Cortex of kidney (tissue), 1 donor: ENCODE measurements around the gene SESN2.

ENCODE experiments used
- DNase-seq: peaks from one replicate; lab custom pipeline; 2025; lab: John Stamatoyannopoulos, UW

The SESN2 gene

DNA sequence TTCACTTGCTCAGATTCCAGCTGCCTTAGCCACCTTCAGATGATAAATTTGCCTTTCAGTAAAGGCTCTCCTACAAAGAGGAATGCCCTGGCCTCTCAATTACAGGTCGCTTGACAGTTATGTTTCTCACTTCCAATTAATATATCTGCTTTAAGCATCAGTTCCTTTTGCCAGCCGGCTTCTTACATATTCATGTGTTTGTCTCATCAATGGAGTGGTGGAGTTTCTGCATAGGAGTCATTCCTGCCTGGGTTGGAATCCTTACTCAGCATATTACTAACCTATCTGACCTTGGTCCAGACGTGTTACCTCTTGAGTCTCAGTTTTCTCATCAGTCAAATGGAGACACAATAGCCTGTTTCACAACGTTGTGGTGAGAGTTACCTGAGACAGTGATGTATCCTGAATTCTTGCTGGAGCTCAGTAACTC, 9.4 kb upstream of the SESN2 start:
- DNase-seq = no peak

DNA sequence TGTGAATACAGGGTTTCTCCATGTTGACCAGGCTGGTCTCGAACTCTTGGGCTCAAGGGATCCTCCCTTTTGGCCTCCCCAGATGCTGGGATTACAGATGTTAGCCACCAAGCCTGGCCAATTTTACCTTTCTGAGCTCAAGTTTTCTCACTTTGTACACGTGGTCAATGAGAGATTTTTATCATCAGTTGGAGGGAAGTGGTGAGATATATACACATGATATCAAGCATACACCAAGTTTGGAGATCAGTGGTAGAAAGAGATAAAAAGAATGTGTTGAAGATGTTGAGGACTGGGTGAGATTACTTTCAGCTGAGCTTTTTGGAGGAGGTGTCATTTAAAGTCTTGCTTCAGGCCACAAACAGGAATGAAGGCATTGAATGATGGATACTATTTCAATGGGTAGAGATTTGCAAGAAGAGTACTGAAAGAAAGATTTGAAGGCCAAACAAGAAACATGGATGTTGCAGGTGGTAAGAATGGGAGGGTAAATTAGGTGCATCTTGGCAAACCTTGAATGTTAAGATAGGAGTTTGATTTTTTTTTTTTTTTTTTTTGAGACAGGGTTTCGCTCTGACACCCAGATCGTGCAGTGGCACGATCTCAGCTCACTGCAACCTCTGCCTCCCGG, 3.0 kb upstream of the SESN2 start:
- DNase-seq = no peak

DNA sequence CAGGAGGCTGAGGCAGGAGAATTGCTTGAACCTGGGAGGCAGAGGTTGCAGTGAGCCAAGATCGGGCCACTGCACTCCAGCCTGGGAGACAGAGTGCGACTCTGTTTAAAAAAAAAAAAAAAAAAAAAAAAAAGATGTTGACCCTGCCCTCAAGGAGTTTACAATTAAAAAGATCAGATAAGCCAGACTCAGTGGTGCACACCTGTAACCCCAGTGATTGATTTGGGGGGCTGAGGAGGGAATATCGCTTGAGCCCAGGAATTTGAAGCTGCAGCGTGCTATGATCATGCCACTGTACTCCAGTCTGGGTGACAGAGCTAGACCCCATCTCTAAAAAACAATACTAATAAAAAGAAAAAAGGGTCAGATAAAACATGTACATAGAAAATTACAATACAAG, 1.6 kb upstream of the SESN2 start:
- DNase-seq = no peak

DNA sequence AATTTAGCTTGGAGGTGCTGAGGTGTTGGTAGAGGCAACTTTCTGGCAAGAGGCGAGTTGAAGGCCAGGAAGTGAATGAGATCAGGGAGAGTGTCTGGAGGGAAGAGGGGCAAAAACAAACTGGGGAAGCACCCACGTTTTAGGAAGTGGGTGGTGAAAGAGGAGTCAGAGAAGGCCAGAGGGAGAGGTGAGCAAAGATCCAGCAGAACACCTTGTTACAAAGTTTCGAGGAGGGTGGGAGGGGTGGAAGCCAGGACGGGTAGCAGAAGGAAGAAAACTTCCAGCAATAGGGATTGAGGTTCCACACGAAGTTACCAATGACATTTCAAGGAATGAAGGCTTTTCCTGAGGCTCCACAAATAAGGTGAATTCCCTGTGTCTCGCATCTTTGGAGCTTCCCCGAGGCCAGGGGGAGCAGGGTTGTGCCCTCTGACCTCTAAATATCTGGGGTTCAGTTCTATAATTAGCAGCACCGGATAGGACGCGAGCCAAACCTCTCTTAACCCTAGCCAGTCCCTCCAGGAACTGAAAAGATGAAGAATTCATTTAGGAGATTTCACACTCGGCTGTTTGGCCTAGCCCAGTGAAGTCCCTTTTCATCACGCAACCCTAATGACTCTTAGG, 578 bp upstream of the SESN2 start:
- DNase-seq = no peak

DNA sequence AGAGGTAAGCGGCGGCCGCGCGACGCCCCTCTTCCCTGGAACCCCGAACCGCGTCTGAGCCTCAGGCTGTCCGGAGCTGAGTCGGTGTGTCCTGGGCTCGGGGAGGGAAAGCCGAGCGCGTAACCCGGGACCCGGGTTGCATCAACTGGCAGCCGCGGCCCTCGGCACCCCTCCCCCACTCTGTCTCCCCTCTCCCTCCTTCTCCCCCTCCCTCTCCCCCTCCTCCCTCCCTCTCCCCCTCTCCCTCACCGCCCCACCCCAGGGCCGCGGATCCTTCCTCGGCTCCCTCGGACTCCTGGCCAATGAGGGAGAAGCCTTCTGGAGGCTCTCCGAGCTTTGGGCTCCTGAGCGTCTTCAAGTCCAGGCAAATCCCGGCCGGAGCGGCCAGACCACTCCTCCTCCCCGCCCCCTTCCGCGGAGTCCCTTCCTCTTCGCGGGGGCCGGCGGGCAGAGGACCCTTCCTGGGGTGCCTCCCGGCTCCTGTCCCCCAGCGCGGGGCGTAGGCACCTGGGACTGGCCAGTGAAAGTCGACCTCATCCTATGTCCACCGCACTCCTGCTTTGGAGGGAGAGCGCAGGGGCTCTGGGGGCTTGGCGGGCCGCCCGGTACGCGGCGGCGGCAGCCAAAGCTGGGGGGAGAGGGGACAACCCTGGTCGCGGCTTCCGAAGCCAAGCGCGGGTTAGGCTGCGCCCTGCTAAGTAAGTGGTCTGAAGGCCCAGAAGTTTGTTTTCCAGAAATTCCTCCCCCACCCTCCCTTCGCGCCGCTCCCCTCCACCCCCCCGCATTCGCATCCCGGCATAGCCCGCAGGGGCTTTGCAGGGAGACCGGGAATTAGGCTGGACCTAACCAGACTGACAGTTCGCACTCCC, 850 bp downstream of the SESN2 start:
- DNase-seq = no peak

DNA sequence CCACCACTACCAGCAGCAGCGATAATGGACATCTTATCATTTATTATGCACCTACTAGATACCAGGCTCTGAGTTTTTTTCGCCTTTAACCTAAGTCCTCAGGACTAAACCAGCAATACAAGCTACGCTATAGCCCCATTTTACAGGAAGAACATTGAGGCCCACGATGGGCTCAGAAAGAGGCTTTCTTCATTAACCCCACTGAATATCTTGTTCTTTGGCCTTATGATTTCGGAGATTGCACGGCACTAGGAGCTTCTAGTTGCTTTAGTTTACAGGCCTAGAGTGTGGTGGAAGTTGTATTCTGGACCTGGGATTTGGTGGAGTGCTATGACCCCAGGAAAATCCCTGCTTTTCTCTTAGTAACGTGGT, 1.5 kb downstream of the SESN2 start:
- no peak for DNase-seq

DNA sequence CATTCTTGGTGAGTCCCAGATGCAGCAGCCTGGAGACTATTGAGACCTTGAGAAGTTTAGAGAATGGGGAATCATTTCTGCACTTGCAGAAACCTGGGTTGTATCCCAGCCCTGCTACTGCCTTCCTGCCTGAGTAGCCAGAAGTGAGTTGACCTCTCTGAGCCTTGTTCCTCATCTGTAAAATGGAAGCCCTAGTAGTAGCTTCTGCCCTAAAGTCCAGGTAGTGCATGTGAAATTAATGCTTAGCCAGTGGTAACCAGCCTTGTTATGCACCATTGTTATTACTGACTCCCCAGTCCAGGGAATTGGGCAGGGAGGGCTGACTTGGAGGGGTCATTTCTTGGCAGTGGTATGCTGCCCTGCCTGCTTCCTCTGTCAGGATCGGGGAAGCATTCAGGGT, 5.6 kb downstream of the SESN2 start:
- DNase-seq = no peak

DNA sequence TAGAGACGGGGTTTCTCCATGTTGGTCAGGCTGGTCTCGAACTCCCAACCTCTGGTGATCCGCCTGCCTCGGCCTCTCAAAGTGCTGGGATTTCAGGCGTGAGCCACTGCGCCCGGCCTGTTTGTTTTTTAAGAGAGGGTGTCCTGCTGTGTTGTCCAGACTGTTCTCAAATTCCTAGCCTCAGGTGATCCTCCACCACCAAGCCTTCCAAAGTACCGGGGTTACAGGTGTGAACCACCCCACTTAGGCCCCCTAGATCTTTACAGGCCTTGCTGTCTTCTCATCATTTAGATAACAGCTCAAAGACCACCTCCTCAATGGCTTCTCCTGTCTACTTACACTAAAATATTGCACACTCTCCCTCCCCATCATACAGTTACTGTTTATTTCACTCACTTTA, 6.3 kb downstream of the SESN2 start:
- DNase-seq = no peak

DNA sequence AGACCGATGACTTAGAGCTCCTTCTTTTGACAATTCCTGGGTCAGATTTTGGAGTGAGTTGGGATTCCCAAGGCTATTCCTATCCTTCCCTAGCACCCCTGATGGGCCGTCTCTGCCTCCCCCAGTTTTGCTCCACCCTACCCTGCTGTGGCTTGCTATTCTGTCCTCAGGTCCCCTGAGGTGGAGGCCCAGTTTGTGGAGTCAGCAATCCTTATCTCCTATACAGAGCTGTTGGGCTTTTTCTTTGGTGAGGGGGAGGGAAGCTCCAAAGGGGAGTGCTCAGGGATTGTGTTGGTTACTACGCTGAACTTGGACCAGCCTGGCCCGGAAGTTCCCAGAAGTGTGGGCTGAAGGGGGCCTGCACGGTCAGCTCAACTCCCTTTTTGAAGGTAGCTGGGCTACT, 7.6 kb downstream of the SESN2 start:
- DNase-seq = no peak

DNA sequence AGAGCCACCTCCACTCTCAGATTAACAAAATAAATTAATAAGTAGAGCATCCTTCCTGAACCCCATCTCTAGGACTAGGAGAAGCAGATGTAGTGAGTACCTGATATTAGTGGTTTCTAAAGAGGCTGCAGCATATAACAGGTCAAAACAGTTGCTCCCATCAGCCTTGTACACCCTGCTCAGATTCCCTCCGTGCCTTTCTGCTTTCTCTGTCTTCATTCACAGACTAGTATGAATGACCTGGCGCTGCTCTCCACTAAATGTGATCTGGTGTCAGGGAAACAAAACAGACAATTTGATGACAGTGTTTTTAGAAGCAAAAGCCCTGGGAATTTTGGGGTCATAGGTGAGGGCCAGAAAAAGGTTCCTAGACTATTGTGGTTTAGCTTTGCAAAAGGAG, 8.3 kb downstream of the SESN2 start:
- DNase-seq = no peak

DNA sequence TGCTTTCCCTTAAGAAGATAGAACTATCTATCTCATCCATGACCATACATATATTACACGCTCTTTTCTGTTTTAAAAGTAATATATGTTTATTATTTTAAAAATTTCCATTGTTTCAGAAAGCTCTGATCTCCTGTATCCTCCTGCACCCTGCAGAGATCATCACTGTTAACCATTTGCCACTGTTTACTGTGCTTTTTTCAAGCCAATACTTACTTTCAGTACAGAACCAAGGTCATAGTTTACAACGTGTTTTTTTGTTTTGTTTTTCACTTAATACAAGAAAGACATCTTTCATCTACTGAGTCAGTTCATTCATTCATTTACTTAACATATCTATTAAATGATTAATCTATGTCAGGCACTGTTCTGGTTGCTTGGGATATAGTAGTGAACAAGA, 10.2 kb downstream of the SESN2 start:
- no peak for DNase-seq

DNA sequence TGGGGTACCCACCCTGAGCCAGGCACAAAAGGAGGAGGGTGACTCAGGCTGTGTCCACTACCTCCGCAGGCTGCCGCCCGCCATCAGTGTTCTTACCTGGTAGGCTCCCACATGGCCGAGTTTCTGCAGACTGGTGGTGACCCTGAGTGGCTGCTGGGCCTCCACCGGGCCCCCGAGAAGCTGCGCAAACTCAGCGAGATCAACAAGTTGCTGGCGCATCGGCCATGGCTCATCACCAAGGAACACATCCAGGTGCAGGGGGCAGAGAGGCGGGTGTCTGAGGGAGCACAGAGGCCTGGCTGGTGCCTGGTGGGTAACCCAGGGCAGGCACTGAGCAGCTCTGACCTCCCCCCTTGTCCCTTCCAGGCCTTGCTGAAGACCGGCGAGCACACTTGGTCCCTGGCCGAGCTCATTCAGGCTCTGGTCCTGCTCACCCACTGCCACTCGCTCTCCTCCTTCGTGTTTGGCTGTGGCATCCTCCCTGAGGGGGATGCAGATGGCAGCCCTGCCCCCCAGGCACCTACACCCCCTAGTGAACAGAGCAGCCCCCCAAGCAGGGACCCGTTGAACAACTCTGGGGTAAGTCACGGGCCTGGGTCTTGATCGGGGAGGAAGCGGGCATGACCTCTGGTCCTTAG, 13.0 kb downstream of the SESN2 start:
- DNase-seq = no peak

DNA sequence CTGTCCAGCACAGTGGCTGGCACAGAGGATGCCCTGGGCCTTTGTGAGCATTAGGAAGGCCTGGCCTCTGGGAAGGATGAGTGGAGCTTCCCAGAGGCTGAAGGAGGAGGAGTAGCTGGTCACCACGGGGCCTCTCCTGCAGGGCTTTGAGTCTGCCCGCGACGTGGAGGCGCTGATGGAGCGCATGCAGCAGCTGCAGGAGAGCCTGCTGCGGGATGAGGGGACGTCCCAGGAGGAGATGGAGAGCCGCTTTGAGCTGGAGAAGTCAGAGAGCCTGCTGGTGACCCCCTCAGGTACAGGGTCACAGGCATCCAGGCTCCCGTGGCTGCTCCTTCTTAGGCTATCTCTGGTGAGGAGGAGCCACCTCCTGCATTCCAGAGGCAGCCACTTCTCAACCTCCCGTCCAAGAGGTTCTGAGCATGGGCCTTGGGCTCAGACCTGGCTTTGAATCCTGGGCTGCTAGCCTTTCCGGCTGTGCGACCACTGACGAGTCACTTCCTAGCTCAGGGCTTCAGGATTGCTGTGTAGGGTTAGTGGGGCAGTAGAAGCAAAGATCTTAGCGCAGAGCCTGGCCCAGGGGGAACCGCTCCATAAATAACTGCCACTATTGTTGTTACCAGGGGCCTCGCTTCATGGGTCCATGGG, 14.0 kb downstream of the SESN2 start:
- no peak for DNase-seq

DNA sequence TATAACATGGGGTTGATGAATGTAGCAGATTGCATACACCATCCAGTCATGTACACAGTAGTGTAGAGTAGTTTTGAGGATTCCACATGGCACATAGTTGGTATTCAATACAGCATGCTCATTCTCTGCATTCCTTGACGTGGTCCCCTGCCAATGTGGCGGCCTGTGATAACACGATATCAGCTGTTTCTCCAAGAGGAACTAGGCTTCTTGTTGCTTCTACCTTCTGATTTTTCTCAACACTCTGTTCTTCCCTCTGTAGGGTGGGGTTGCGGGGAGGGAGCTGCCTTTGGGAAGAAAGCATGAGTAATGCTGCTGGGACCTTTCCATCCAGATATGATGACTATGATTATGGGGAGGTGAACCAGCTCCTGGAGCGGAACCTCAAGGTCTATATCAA, 19.4 kb downstream of the SESN2 start:
- DNase-seq = no peak

DNA sequence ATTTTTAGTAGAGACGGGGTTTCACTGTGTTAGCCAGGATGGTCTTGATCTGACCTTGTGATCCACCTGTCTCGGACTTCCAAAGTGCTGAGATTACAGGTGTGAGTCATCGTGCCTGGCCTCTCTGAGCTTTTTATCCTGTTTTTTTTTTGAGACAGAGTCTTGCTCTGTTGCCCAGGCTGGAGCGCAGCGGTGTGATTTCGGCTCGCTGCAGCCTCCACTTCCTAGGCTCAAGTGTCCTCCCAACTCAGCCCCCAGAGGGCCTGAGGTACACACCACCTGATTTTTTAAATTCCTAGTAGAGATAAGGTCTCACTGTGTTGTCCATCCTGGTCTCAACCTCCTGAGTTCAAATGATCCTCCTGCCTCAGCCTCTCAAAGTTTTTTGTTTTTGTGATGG, 20.4 kb downstream of the SESN2 start:
- no peak for DNase-seq

DNA sequence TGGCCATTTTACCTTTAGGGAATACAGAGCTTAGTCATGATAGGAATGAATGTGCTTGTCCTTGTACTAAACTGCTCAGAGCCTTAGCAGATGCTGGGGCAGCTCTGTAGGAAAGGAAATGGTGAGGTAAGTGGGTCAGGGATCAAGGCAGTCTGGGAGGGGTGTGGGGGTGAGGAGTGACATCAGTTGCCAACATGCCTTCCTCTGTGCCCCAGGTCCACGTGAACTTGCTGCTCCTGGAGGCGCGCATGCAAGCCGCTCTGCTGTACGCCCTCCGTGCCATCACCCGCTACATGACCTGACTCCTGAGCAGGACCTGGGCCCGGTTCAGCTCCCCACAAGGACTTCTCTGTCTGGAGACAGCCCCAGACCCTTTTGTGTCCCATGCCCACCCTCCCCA, 21.2 kb downstream of the SESN2 start:
- DNase-seq = no peak

DNA sequence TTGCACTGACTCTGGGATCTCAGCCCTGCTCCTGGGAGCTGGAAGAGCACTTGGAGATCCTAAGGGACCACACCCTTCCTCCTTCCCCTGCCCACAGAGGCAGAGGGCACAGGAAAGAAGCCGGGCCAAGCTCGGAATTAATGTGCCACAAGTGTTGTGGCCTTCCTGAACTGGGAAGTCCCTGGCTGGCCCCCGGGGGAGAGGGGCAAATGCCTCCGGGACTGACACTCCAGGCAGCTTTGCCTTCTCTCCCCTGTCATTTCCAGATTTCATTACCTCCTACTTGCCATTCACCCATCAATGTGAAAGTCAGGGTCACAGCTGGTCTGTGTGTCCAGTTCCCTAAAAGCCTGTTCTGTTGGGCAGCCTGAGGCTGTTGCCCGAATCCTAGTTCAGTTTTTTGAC, 21.7 kb downstream of the SESN2 start:
- DNase-seq = no peak

DNA sequence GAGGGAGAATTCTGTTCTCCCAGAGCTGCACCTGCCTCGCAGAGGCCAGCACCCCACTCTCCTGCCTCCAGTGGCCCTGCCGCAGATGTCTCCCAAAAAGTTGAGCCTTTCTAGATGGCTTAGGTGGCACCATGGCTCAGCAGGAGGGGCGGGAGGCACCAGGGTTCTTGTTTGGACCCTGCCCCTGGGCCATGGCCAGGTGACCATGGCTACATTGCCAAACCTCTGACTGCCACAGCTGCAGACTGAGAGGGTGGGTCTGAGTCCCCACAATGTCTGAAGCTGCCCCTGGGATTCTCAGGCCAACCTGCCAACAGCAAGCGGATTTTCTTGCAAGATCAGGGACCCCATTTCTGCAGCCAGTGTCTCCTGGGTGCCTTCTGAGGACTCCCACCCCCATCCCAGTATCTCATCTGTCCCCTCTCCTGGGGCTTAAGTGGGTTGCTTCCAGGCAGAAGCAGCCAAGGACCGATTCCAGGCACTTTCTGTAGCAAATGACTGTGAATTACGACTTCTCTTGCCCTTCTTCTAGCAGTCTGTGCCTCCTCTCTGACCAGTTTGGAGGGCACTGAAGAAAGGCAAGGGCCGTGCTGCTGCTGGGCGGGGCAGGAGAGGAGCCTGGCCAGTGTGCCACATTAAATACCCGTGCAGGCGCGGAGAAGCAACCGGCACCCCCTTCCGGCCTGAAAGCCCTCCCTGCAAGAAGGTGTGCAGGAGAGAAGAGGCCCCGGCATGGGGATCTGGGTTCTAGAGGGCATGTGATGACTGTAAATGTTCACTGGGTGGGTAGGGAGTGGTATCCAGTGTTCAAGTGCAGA, 22.5 kb downstream of the SESN2 start:
- DNase-seq = no peak

DNA sequence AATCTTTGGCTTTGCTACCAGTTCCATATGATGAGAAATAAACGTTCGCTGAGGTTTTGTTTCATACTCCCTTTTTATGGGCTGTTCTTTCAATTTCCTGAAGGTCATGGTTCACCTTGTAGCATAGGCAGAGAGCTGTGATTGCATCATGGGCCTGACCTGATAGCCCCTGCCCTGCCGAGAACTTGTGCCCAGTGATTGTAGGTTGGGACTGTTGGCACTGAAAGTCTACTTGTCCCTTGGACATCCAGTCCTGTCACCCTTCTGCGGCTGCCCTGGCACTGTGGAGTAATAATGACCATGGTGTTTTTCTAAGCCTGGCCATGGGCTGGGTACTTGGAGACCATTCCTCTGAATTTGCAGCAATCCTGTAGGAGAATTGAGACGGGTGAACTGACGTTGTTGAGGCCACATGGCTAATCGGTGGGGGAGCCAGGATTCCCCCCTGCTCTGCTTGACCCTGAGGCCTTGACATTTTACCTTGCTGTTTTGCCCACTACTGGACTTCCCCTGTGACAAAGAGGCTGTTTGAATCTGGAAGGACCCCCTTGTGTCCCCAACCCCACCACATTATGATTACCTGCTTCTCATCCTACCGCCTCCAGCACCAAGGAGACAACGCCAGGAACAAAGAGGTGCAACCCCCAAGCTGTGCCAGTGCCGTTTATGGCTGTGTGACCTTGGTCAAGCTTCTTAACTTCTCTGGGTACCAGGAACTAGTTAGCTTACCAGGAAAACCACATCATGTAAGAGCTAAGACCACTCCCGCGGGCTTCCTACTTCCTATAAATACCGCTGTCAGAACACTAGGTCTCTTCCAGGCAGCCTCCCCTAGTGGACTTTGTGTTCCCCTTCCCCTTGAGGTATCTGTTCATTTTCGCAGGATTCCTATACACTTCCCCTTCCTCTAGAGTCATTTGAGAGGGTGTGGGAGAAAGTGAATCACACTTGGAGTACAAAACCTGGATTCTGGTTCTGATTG, 23.4 kb downstream of the SESN2 start:
- DNase-seq = no peak

DNA sequence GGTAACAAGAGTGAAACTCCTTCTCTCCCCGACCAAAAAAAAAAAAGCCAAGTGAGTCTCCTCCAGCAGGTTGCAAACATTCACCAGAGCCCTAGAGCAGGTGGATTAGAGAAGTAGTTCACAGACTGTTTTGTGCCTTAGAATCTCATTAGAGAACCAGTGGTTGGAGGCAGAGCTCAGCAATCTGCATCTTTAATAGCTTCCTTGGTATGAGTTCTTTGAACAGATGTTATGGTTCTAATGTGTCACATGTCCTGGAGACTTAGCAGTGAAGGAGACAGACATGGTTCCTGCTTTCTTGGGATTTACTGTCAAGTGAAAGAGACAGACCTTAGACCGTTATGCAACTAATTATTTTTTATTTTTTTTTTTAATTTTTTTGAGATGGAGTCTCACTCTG, 26.8 kb downstream of the SESN2 start:
- DNase-seq = no peak
